Measurements from ENCODE around the gene MYOC.
"Not testable (repeated sequence)": the region's sequence is repeated elsewhere in the genome, so short reads cannot be mapped to it uniquely, and the experiment has no call there.

Gene MYOC

GRCh38 chr1:171653796-171654195 lies 1.3 kb upstream of the MYOC start:
- in situ Hi-C loops (cut with HindIII; ENCODE audit: low sequenced_read_pairs), result no loop called here

GRCh38 chr1:171646249-171646560 lies 6.3 kb downstream of the MYOC start:
- in situ Hi-C loops (cut with HindIII; ENCODE audit: low sequenced_read_pairs), result loop anchor here (25.0 kb wide), 1 partner anchor 316 kb away; no protein-coding TSS in a partner anchor

- in situ Hi-C loops (cut with HindIII; ENCODE audit: low sequenced_read_pairs), result loop anchor here (25.0 kb wide), 1 partner anchor 317 kb away; no protein-coding TSS in a partner anchor
Observed at GRCh38 chr1:171645553-171646248, 6.8 kb downstream of the MYOC start.

GRCh38 chr1:171644805-171645483 lies 7.5 kb downstream of the MYOC start:
- in situ Hi-C loops (cut with HindIII; ENCODE audit: low sequenced_read_pairs), result loop anchor here (25.0 kb wide), 1 partner anchor 317 kb away; no protein-coding TSS in a partner anchor

- in situ Hi-C loops (cut with HindIII; ENCODE audit: low sequenced_read_pairs), result loop anchor here (25.0 kb wide), 1 partner anchor 319 kb away; no protein-coding TSS in a partner anchor
Observed at GRCh38 chr1:171643156-171643555, 9.3 kb downstream of the MYOC start.

- in situ Hi-C loops (cut with HindIII; ENCODE audit: low sequenced_read_pairs), result loop anchor here (25.0 kb wide), 1 partner anchor 320 kb away; no protein-coding TSS in a partner anchor
Observed at GRCh38 chr1:171642197-171642596, 10.3 kb downstream of the MYOC start.

- in situ Hi-C loops (cut with HindIII; ENCODE audit: low sequenced_read_pairs), result loop anchor here (25.0 kb wide), 1 partner anchor 321 kb away; no protein-coding TSS in a partner anchor
Observed at GRCh38 chr1:171641076-171641864, 11.2 kb downstream of the MYOC start.

- in situ Hi-C loops (cut with HindIII; ENCODE audit: low sequenced_read_pairs), result loop anchor here (25.0 kb wide), 1 partner anchor 322 kb away; no protein-coding TSS in a partner anchor
Observed at GRCh38 chr1:171640225-171640624, 12.3 kb downstream of the MYOC start.

GRCh38 chr1:171637928-171638576 lies 14.4 kb downstream of the MYOC start:
- in situ Hi-C loops (cut with HindIII; ENCODE audit: low sequenced_read_pairs), result loop anchor here (25.0 kb wide), 1 partner anchor 324 kb away; no protein-coding TSS in a partner anchor

GRCh38 chr1:171636141-171636540 lies 16.3 kb downstream of the MYOC start:
- in situ Hi-C loops (cut with HindIII; ENCODE audit: low sequenced_read_pairs), result loop anchor here (25.0 kb wide), 1 partner anchor 326 kb away; no protein-coding TSS in a partner anchor

GRCh38 chr1:171635661-171636060 lies 16.8 kb downstream of the MYOC start:
- in situ Hi-C loops (cut with HindIII; ENCODE audit: low sequenced_read_pairs), result loop anchor here (25.0 kb wide), 1 partner anchor 327 kb away; no protein-coding TSS in a partner anchor

GRCh38 chr1:171628225-171628624 lies 24.3 kb downstream of the MYOC start:
- in situ Hi-C loops (cut with HindIII; ENCODE audit: low sequenced_read_pairs), result loop anchor here (25.0 kb wide), 1 partner anchor 334 kb away; no protein-coding TSS in a partner anchor

GRCh38 chr1:171627020-171627419 lies 25.5 kb downstream of the MYOC start:
- in situ Hi-C loops (cut with HindIII; ENCODE audit: low sequenced_read_pairs), result loop anchor here (25.0 kb wide), 1 partner anchor 335 kb away; no protein-coding TSS in a partner anchor

- in situ Hi-C loops (cut with HindIII; ENCODE audit: low sequenced_read_pairs), result loop anchor here (25.0 kb wide), 1 partner anchor 337 kb away; no protein-coding TSS in a partner anchor
Observed at GRCh38 chr1:171625225-171625624, 27.3 kb downstream of the MYOC start.

GRCh38 chr1:171623651-171624331 lies 28.7 kb downstream of the MYOC start:
- in situ Hi-C loops (cut with HindIII; ENCODE audit: low sequenced_read_pairs), result no loop called here

- in situ Hi-C loops (cut with HindIII; ENCODE audit: low sequenced_read_pairs), result no loop called here
Observed at GRCh38 chr1:171622152-171622462, 30.4 kb downstream of the MYOC start, which contains the start of gene MYOCOS. MYOCOS (plus strand) TSS chr1:171622243; CDS start chr1:171623884, 1,641 bp downstream.

- in situ Hi-C loops (cut with HindIII; ENCODE audit: low sequenced_read_pairs), result no loop called here
Observed at GRCh38 chr1:171616586-171616985, 35.9 kb downstream of the MYOC start.

GRCh38 chr1:171615122-171615906 lies 37.2 kb downstream of the MYOC start:
- in situ Hi-C loops (cut with HindIII; ENCODE audit: low sequenced_read_pairs), result not testable (repeated sequence)

GRCh38 chr1:171613282-171613681 lies 39.2 kb downstream of the MYOC start:
- in situ Hi-C loops (cut with HindIII; ENCODE audit: low sequenced_read_pairs), result no loop called here

All from endothelial cell of hepatic sinusoid (primary cell).